Loucy (cell line): ENCODE data around the gene SUN2.

ENCODE experiments used
- H2AFZ ChIP-seq: fragments of 200-600 bp; sonication (generic); 2 replicates; pipeline ENCODE4 v1.6.0; 2016; ENCODE audit warnings: antibody characterized with exemption, mild to moderate bottlenecking, low read length, moderate library complexity
- H3F3A ChIP-seq: fragments of 200-600 bp; 2 replicates; pipeline ENCODE4 v1.6.0; 2016; ENCODE audit warnings: antibody characterized with exemption, low read depth, mild to moderate bottlenecking
- H3K27me3 ChIP-seq: fragments of 200-600 bp; sonication (generic); 2 replicates; pipeline ENCODE4 v1.6.1; 2014; ENCODE audit warnings: low read length, mild to moderate bottlenecking; ENCODE audit not compliant: insufficient read depth, poor library complexity, severe bottlenecking
- H3K36me3 ChIP-seq: fragments of 200-600 bp; sonication (generic); 2 replicates; pipeline ENCODE4 v1.6.1; 2016; ENCODE audit warnings: low read length; ENCODE audit not compliant: insufficient read depth
- H3K4me1 ChIP-seq: fragments of 200-600 bp; sonication (generic); 2 replicates; pipeline ENCODE4 v1.5.1; 2014; ENCODE audit warnings: low read length, mild to moderate bottlenecking; ENCODE audit not compliant: insufficient read depth, poor library complexity, severe bottlenecking
- H3K4me2 ChIP-seq: fragments of 200-600 bp; sonication (generic); 2 replicates; pipeline ENCODE4 v1.6.0; 2014; ENCODE audit warnings: antibody characterized with exemption, low read length, low read depth, mild to moderate bottlenecking; ENCODE audit not compliant: poor library complexity, severe bottlenecking
- H3K4me3 ChIP-seq: fragments of 200-600 bp; sonication (generic); 2 replicates; pipeline ENCODE4 v1.5.1; 2014; ENCODE audit warnings: low read length, mild to moderate bottlenecking, mixed read lengths; ENCODE audit not compliant: poor library complexity, severe bottlenecking
- H3K79me2 ChIP-seq: fragments of 200-600 bp; sonication (generic); 2 replicates; pipeline ENCODE4 v1.6.1; 2014; ENCODE audit warnings: low read length; ENCODE audit not compliant: insufficient read depth
- H3K9ac ChIP-seq: fragments of 200-600 bp; sonication (generic); 2 replicates; pipeline ENCODE4 v1.6.0; 2014; ENCODE audit warnings: mild to moderate bottlenecking, low read depth, low read length, moderate library complexity; ENCODE audit not compliant: poor library complexity, severe bottlenecking
- H3K9me2 ChIP-seq: fragments of 200-600 bp; sonication (generic); replicated peaks from 2 replicates; pipeline ENCODE4 v1.6.1; 2016; ENCODE audit warnings: low read depth, low read length, mixed read lengths
- H3K9me3 ChIP-seq: fragments of 200-600 bp; sonication (generic); 2 replicates; pipeline ENCODE4 v1.6.1; 2014; ENCODE audit warnings: mild to moderate bottlenecking, antibody characterized with exemption, low read length, low read depth; ENCODE audit not compliant: insufficient read depth
- H4K20me1 ChIP-seq: fragments of 200-600 bp; sonication (generic); 2 replicates; pipeline ENCODE4 v1.6.0; 2014; ENCODE audit warnings: antibody characterized with exemption, low read length, mild to moderate bottlenecking; ENCODE audit not compliant: insufficient read depth, poor library complexity, severe bottlenecking
- EZH2phosphoT487 ChIP-seq: fragments of 200-600 bp; IDR thresholded peaks from 2 replicates; pipeline ENCODE4 v1.6.1; 2018; ENCODE audit warnings: antibody characterized with exemption, mild to moderate bottlenecking, moderate library complexity, borderline replicate concordance
- TF ChIP-seq, protein P1 (sequence below): fragments of 200-600 bp; sonication (generic); conservative IDR thresholded peaks from 2 replicates; pipeline ENCODE4 v1.5.1; 2014; ENCODE audit warnings: mild to moderate bottlenecking, antibody characterized with exemption, low read length

Gene SUN2

DNA sequence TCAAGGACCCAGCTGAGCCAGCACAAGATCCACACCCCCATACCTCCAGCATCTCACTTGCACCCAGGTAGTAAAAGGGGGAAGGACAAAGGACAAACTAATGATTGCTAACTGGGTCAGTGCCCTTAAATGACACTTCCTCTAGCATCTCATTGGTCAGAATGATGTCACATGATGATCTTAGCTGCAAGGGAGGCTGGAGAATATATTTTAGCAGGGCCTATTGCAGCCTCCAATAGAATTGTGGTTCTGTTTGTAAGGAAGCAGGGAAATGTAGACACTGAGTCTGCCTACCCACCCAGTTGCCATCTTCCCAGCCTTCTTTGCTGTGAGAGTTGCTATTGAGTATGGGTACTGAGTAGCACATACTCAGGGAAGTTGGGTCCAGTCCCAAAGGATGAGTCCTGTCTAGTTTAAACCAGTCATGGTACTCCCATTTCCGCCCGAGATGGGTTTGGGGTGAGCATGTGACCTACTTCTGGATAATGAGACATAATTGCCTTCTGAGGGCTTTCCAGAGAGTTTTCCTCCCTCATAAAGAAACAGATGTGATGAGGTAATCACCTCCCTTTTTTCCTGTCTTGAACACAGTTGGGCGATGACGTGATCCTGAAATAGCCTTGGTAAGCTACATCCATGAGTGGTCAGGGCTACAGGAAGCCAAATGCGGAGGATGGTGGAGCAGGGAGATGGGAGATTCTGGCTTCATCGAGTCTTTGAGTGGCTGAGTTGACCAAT lies 43.6 kb upstream of the SUN2 start:
- no peak overlapping the region for H3K9ac ChIP-seq
- H3K9me3 ChIP-seq: no peaks in the 10 kb centered on the region
- H3K36me3 ChIP-seq: no peaks in the 10 kb centered on the region
- H2AFZ ChIP-seq: no peak overlapping the region
- no peak overlapping the region for H3K4me3 ChIP-seq
- peaks cover 3% of the 10 kb centered on the region for H3K4me1 ChIP-seq
- H3K27me3 ChIP-seq: peaks cover 7% of the 10 kb centered on the region
- no peaks in the 10 kb centered on the region for H3F3A ChIP-seq
- H4K20me1 ChIP-seq: no peaks in the 10 kb centered on the region
- no peaks in the 10 kb centered on the region for H3K79me2 ChIP-seq
- no peaks in the 10 kb centered on the region for H3K9me2 ChIP-seq
- no peak overlapping the region for H3K4me2 ChIP-seq
- TF ChIP-seq, protein P1, sequence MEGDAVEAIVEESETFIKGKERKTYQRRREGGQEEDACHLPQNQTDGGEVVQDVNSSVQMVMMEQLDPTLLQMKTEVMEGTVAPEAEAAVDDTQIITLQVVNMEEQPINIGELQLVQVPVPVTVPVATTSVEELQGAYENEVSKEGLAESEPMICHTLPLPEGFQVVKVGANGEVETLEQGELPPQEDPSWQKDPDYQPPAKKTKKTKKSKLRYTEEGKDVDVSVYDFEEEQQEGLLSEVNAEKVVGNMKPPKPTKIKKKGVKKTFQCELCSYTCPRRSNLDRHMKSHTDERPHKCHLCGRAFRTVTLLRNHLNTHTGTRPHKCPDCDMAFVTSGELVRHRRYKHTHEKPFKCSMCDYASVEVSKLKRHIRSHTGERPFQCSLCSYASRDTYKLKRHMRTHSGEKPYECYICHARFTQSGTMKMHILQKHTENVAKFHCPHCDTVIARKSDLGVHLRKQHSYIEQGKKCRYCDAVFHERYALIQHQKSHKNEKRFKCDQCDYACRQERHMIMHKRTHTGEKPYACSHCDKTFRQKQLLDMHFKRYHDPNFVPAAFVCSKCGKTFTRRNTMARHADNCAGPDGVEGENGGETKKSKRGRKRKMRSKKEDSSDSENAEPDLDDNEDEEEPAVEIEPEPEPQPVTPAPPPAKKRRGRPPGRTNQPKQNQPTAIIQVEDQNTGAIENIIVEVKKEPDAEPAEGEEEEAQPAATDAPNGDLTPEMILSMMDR: no peak
- no peak for TF ChIP-seq EZH2phosphoT487

DNA sequence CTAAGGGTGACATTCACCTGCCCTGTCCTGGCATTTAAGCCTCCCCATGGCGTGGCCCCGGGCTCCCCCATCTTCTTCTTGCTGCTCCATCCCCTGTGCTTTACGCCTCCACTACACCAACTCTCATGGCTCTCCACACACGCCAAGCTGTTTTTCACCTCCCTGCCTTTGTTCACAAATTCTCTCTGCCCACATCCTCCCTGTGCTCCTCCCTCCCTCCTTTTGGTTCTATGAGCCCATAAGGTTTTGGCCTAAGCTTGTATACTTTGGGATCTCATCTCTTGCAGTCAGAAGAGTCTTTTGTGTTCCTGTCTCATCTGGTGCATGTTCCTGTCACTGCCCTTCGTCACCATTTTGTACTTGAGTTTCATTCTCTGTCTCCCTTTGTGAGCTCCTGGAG lies 42.7 kb upstream of the SUN2 start:
- Histone ChIP-seq H3K9me3 (no peaks in the 10 kb centered on the region), H3F3A (no peaks in the 10 kb centered on the region), H3K79me2 (no peaks in the 10 kb centered on the region), H3K36me3 (no peaks in the 10 kb centered on the region), H3K4me1 (peaks cover 6% of the 10 kb centered on the region), H3K9ac (no peak overlapping the region), H3K4me3 (no peak overlapping the region), H3K9me2 (no peaks in the 10 kb centered on the region), H3K27me3 (peaks cover 7% of the 10 kb centered on the region), H4K20me1 (no peaks in the 10 kb centered on the region), H2AFZ (no peak overlapping the region), H3K4me2 (no peak overlapping the region)
- TF ChIP-seq EZH2phosphoT487: no peak

DNA sequence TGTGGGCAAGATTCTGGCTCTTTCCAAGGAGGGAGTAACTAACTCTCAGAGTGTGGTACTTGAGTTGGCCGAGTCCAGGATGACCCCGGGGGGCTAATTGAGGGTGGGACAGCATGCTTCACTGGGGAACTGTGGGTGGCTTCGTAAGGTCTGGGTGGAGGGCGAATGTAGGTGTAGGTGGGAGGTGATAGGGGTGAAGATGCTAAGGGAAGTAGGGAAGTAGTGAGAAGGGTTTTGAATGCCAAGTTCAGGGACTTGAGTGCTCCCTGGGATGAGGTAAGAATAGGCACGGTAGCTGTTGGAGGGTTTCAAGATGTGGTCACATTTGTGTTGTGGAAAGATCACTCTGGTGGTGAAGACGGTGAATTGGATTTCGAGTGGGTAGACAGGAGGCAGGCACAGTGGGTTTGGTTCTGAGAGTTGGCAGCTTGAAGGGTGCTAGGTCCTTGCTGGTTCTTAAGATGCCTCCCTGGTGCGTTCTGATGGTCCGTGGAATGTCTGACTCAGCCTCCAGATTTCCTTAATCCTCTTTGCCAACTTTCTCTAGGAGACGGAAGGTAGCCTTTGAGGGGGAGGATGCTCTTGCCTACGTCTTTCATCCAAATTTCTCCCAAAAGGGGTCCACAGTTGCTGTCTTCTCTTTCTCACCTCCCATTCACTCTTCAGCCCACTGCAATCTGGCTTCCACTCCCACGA lies 40.6 kb upstream of the SUN2 start:
- Histone ChIP-seq H3F3A (no peaks in the 10 kb centered on the region), H3K36me3 (no peaks in the 10 kb centered on the region), H3K4me3 (no peak overlapping the region), H3K4me2 (no peak overlapping the region), H3K9me3 (no peaks in the 10 kb centered on the region), H3K79me2 (no peaks in the 10 kb centered on the region), H3K9ac (no peak overlapping the region), H3K27me3 (peaks cover 7% of the 10 kb centered on the region), H4K20me1 (no peaks in the 10 kb centered on the region), H2AFZ (no peak overlapping the region), H3K4me1 (peaks cover 12% of the 10 kb centered on the region), H3K9me2 (no peaks in the 10 kb centered on the region)
- TF ChIP-seq, protein P1: no peak
